GM12878 (cell line): ENCODE results near the gene RAB35. TPM values are rescaled to one million over a fixed set of nuclear protein-coding genes. Genes with fewer than 3 reads are reported as not detected.

Source experiments
- ATAC-seq: fragments of 200-7000 bp; cut with Tn5 transposase; 3 replicates; pipeline ENCODE4 v1.9.1; 2020; ENCODE audit warnings: mild to moderate bottlenecking, moderate library complexity
- BruUV-seq: library from RNA; stranded (reverse); fragments of 400-500 nt; replicated peaks from 2 replicates; lab custom pipeline; 2021; lab: Mats Ljungman, UMichigan
- CTCF ChIA-PET: fragments of 300-600 bp; sonication (Branson Sonifier 250); formaldehyde crosslinking; extraction: SDS; loops from one replicate; lab custom pipeline; 2021; ENCODE audit warnings: inconsistent platforms; lab: Yijun Ruan, JAX
- POLR2A ChIA-PET: fragments of 350-600 bp; formaldehyde crosslinking; extraction: SDS; loops from one replicate; lab custom pipeline; 2021; ENCODE audit warnings: inconsistent platforms; lab: Charles Lee
- RAD21 ChIA-PET: fragments of 300-600 bp; sonication (Branson Sonifier 250); formaldehyde crosslinking; loops from one replicate; lab custom pipeline; 2023; ENCODE audit warnings: antibody characterized with exemption; ENCODE audit not compliant: unreplicated experiment; lab: Charles Lee
- SMC1A ChIA-PET: fragments of 300-600 bp; sonication (Branson Sonifier 250); formaldehyde crosslinking; loops from one replicate; lab custom pipeline; 2023; ENCODE audit not compliant: unreplicated experiment, uncharacterized antibody; lab: Charles Lee
- DNase-seq: peaks from one replicate; pipeline ENCODE4 v3.0.0-alpha.2; 2011; ENCODE audit warnings: low read depth, low spot score
- FAIRE-seq: peaks from 3 replicates; lab custom pipeline; 2011; peaks lifted over from hg19 to GRCh38; lab: Jason Lieb, UNC
- H2AFZ ChIP-seq: 2 replicates; pipeline ENCODE4 v1.6.0; 2011; ENCODE audit warnings: low read depth, low read length, control low read depth; ENCODE audit not compliant: control insufficient read depth
- H3K27ac ChIP-seq: 2 replicates; pipeline ENCODE4 v1.5.1; 2011; ENCODE audit warnings: control low read depth; ENCODE audit not compliant: control insufficient read depth, insufficient read depth
- H3K27me3 ChIP-seq, 2 experiments: replicated peaks in 1 of 2; 2 replicates each; pipeline versions ENCODE4 v1.6.0 to v1.6.1; 2011; ENCODE audit warnings: low read length in 1 of 2; ENCODE audit not compliant: control insufficient read depth in 2 of 2, insufficient read depth in 2 of 2
- H3K36me3 ChIP-seq, 2 experiments: 2 replicates each; pipeline ENCODE4 v1.5.1; 2011; ENCODE audit warnings: low read length in 1 of 2; ENCODE audit not compliant: control insufficient read depth in 2 of 2, insufficient read depth in 2 of 2
- H3K4me1 ChIP-seq: 2 replicates; pipeline ENCODE4 v1.6.1; 2011; ENCODE audit warnings: mild to moderate bottlenecking, low read length, moderate library complexity, mixed read lengths; ENCODE audit not compliant: control insufficient read depth, insufficient read depth
- H3K4me2 ChIP-seq: 2 replicates; pipeline ENCODE4 v1.6.0; 2011; ENCODE audit warnings: control low read depth; ENCODE audit not compliant: control insufficient read depth, insufficient read depth
- H3K4me3 ChIP-seq: fragments of 200-600 bp; sonication (generic); 2 replicates; pipeline ENCODE4 v1.5.1; 2016
- H3K79me2 ChIP-seq: 2 replicates; pipeline ENCODE4 v1.6.0; 2011; ENCODE audit warnings: low read length; ENCODE audit not compliant: control insufficient read depth, insufficient read depth
- H3K9ac ChIP-seq: 2 replicates; pipeline ENCODE4 v1.8.0; 2011; ENCODE audit warnings: low read length, control low read depth, mixed read lengths; ENCODE audit not compliant: control insufficient read depth, insufficient read depth
- H3K9me3 ChIP-seq: replicated peaks from 3 replicates; pipeline ENCODE4 v1.5.1; 2011; ENCODE audit warnings: mild to moderate bottlenecking, low read length; ENCODE audit not compliant: control insufficient read depth, insufficient read depth
- H4K20me1 ChIP-seq: 2 replicates; pipeline ENCODE4 v1.6.0; 2011; ENCODE audit not compliant: control insufficient read depth, insufficient read depth
- GATAD2B ChIP-seq: fragments of 450-650 bp; conservative IDR thresholded peaks from 2 replicates; pipeline ENCODE4 v1.6.1; 2017; ENCODE audit warnings: low read depth, mild to moderate bottlenecking, moderate library complexity
- KDM1A ChIP-seq: fragments of 200-600 bp; sonication (generic); IDR thresholded peaks from 2 replicates; pipeline ENCODE4 v1.6.1; 2016; ENCODE audit warnings: borderline replicate concordance
- NR2C2 ChIP-seq: IDR thresholded peaks from 2 replicates; pipeline ENCODE4 v1.6.1; 2011; ENCODE audit warnings: borderline replicate concordance, low read depth; ENCODE audit not compliant: control insufficient read depth, insufficient read length
- POLR2AphosphoS5 ChIP-seq: IDR thresholded peaks from 2 replicates; pipeline ENCODE4 v1.6.1; 2011; ENCODE audit warnings: mild to moderate bottlenecking, low read length, inconsistent platforms
- RFX5 ChIP-seq: IDR thresholded peaks from 2 replicates; pipeline ENCODE4 v1.6.1; 2011; ENCODE audit warnings: low read depth, low read length, improper control_type of control experiment
- RUNX3 ChIP-seq: IDR thresholded peaks from 2 replicates; pipeline ENCODE4 v1.6.1; 2012; ENCODE audit warnings: low read length, inconsistent platforms
- TCF3 ChIP-seq: IDR thresholded peaks from 2 replicates; pipeline ENCODE4 v1.6.1; 2012; ENCODE audit warnings: low read depth, mild to moderate bottlenecking, low read length, borderline replicate concordance; ENCODE audit not compliant: insufficient read depth
- WGBS: methylation state at CpG from one replicate; pipeline ENCODE4 v1.1.6; 2016; ENCODE audit warnings: low lambda C conversion rate; ENCODE audit not compliant: insufficient replicate concordance, insufficient coverage; ENCODE audit errors: missing lambda C conversion rate; 5-methylcytosine and 5-hydroxymethylcytosine counted together
- in situ Hi-C: fragments of 300-500 bp; cut with MboI; formaldehyde crosslinking; loops from 9 replicates; pipeline ENCODE4 v1.14.3; 2018; ENCODE audit warnings: mixed read lengths
- intact Hi-C: fragments of 100-400 bp; cut with micrococcal nuclease; formaldehyde crosslinking; loops from one replicate; pipeline ENCODE4 v1.14.2; 2022; ENCODE audit not compliant: unreplicated experiment
- polyA plus RNA-seq, 11 experiments: library from polyadenylated mRNA; depleted of rRNA in 4 of 11; unstranded in 6 of 11; stranded (reverse) in 5 of 11; fragments of >200 nt; fragmentation: Nextera tagmentation in 4 of 11; fragmentation: Illumina TruSeq in 1 of 11; extraction: Ambion mirVana in 4 of 11; extraction: Trizol in 1 of 11; gene quantifications; 1 replicate in 1 of 11; 2 replicates in 10 of 11; pipeline versions ENCODE4 v1.2.1 to v1.2.3, GENCODE V29; 2011 to 2016; ENCODE audit warnings: inconsistent platforms in 2 of 11, missing spikeins in 2 of 11, low read depth in 1 of 11
- total RNA-seq, 4 experiments: library from RNA; depleted of rRNA in 3 of 4; stranded (reverse); fragments of >200 nt in 3 of 4; fragmentation: Illumina TruSeq in 1 of 4; extraction: Trizol in 1 of 4; gene quantifications; 2 replicates each; pipeline versions ENCODE4 v1.2.1 to v1.2.3, GENCODE V29; 2013 to 2021
- TF ChIP-seq, protein P1 (sequence below): IDR thresholded peaks from 2 replicates; pipeline ENCODE4 v1.6.1; 2012; ENCODE audit warnings: low read depth, low read length, improper control_type of control experiment

Gene RAB35
- total and polyA plus RNA-seq, 10 of the 15 experiments (the other 5 are each of a cell fraction or from before 2014, with no cell fraction given), result 0.76 to 99.2 (median 43.8) TPM

DNA sequence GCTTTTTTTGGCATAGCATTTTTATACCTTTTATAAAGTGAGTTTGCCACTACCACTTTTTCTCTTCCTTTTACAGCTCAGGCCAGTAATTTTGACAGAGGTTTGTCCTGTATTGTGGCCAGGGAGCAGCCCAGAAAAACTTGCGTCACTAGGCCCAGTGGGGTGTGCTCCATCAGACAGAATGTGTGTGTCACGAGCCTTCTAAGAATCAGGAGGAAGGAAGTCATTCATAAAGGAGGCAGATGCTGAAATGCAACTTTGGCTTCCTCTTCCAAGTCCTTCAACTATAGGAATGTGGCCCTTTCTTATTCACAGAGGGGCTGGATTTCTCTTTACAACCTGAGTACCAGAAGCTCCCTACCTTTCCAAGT lies 10.1 kb upstream of the RAB35 start:
- FAIRE-seq, result no peak
- ChIA-PET RAD21 (interaction anchor here (1.5 kb wide), 1 partner anchor 39 kb away, joined by 5 read pairs; no protein-coding TSS in a partner anchor), POLR2A (interaction anchor here (1.8 kb wide), 1 partner anchor 9 kb away, joined by 12 read pairs; the partner anchor contains the start of gene RAB35), SMC1A (interaction anchor here (1.0 to 2.5 kb wide), 3 partner anchors 9 to 20 kb away, joined by 3 to 15 read pairs (median 4); partner anchors contain the start of gene RAB35), CTCF (interaction anchor here (1.1 to 1.8 kb wide), 2 partner anchors 11 to 175 kb away, joined by 3 to 4 read pairs; partner anchors contain the start of gene SIRT4)
- Histone ChIP-seq H3K36me3 (peaks cover 21 to 31% of the 10 kb centered on the region in 2 experiments), H3K4me3 (no peak overlapping the region), H2AFZ (no peak overlapping the region), H4K20me1 (no peaks in the 10 kb centered on the region), H3K79me2 (no peaks in the 10 kb centered on the region), H3K4me2 (no peak overlapping the region), H3K27me3 (no peaks in the 10 kb centered on the region), H3K27ac (no peak overlapping the region), H3K9me3 (no peaks in the 10 kb centered on the region), H3K4me1 (peaks cover 20% of the 10 kb centered on the region), H3K9ac (no peak overlapping the region)
- 54% methylated on average over 2 of the region's 2 CpGs for whole genome bisulfite sequencing
- DNase-seq, result no peak
- in situ Hi-C loops (no loop called here), intact Hi-C loops (no loop called here)
- BruUV-seq, result no TSS peak
- ATAC-seq, result no peak
- TF ChIP-seq RFX5 (no peak), RUNX3 (no peak), TCF3 (no peak), POLR2AphosphoS5 (no peak), KDM1A (no peak), NR2C2 (no peak), GATAD2B (no peak)
- TF ChIP-seq, protein P1, sequence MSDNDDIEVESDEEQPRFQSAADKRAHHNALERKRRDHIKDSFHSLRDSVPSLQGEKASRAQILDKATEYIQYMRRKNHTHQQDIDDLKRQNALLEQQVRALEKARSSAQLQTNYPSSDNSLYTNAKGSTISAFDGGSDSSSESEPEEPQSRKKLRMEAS, result no peak
